ENCODE data around the gene RPS5.
"Not testable (repeated sequence)": the region's sequence is repeated elsewhere in the genome, so short reads cannot be mapped to it uniquely, and the experiment has no call there.

Gene RPS5

GRCh38 chr19:58407658-58408151, 20.6 kb downstream of the RPS5 start:
- no peak for DNase-seq

GRCh38 chr19:58408152-58409009, 21.3 kb downstream of the RPS5 start, which contains the start of gene ZNF584:
TSS of gene ZNF584 (plus strand) at chr19:58408649. CDS start at chr19:58409148, 499 bp downstream.
- DNase-seq: peak; percentile 98

DNA sequence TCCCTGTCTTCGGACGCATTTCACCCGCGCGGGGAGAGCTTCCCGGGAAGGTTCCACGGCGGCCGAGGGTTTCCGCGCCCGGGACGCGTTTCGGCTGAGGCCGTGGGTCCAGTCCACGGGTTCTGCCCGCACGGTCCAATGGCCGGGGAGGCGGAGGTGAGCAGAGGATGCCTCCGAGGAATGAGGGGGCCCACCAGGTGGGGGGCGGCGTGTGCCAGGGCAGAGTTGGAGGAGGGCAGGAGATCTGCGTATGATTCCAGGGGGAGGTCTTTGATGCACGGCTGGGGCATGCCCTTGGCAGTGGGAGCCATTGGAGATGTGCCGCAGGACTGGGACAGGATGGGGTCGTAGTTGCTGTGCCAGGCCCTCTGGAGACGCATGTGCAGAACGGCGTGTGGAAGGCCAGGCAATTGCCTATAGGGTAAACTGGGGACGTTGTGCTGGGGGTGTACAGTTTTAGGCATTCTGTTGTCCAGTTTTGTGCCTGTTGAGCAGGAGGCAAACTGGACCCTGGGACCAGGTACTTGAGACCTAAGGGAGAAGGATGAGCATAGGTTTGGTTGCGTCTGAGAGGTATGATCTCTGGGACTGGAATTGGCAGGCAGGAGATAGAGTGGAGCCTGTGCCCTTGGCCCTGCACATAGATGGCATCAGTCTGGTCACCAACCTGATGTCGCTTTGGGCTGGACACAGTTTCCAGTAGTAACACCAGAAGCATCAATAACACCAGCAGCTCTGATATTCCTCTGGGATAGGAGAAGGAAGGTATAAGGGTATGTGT, 22.1 kb downstream of the RPS5 start:
- DNase-seq: no peak

DNA sequence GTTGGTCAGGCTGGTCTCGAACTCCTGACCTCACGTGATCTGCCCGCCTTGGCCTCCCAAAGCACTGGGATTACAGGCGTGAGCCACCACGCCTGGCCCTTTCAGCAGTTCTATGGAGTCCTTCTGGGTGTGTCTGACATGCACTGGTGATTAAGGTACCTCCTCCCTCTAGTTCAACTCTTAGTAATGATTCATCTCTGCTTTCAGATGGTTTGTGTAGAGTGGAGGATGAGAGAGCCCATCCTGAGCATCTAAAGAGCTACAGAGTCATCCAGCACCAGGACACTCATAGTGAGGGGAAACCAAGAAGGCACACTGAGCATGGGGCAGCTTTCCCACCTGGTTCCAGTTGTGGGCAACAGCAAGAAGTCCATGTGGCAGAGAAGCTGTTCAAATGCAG, 29.5 kb downstream of the RPS5 start:
- no peak for DNase-seq

- no peak for DNase-seq
Observed at GRCh38 chr19:58417071-58417470, 30.0 kb downstream of the RPS5 start.

DNA sequence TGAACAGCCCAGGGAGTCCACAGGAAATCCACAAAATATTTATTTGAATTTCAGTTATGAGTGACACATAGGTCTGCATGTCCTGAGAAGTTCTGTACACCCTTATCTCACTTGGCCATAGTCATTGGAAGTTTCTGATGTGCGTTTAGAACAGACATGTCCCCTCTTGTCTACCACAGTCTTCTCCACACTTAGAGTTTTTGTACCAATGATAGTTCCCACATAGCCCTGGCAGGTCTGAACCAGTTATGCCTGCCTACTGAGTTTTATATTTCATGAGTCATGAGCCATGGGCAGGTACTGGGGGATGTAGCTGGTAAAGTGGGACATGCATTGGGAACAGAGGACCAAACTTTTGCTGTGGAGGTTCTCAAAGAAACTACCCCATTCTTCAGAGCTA, 41.5 kb downstream of the RPS5 start:
- DNase-seq: no peak

- no peak for DNase-seq
Observed at GRCh38 chr19:58429745-58430144, 42.7 kb downstream of the RPS5 start.

GRCh38 chr19:58434217-58434616, 47.1 kb downstream of the RPS5 start:
- no peak for DNase-seq

DNA sequence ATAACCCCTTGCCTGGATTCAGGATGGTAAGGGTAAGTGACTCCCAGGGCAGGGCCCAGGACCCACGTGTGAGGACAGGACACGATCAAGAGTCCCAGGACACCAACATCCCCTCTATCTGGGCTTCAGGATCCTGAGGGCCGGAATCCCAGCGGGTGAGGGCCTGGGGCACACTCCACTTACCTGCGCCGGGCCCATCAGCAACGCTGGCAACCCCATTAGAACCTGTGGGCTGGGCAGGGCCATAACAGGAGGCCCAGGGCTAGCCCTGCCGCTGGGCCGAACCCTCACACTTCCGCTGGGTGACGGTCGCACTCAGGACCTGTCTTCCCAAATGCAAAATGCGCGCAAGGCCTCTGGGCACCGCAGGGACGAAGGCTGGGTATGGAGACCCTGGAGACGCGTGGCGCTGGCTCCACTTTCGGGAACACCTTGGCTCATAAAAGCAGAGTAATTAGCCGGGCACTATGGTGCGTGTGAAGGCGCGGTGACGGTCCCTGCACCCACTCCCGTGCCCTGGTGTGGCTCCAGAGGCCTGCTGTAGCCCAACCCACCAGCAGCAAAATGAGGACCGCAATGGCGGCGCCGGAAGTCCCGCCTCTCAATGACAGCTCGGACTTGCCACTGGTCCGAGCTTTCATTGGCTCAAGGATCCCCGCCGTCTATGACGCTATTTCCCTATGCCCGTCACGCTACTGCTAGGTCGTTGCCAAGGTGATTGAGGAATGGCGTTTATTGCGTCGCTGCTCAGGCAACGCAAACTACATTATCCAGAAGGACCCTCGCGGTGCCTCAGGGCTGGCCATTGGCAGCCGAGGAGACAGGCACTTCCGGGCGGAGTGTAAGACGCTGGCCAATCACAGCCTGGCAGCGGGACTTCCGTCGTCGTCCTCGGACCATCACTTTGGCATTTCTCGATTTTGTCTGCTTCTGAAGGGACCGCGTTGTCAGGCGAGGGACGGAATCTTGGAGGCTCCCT, 52.8 kb downstream of the RPS5 start, which contains the start of gene ZNF132:
Gene ZNF132, minus strand, starts transcription at position 578 of the 979 bp plus-strand sequence. Its CDS starts 332 bp downstream, at position 246.
- DNase-seq: peak; percentile 99

DNA sequence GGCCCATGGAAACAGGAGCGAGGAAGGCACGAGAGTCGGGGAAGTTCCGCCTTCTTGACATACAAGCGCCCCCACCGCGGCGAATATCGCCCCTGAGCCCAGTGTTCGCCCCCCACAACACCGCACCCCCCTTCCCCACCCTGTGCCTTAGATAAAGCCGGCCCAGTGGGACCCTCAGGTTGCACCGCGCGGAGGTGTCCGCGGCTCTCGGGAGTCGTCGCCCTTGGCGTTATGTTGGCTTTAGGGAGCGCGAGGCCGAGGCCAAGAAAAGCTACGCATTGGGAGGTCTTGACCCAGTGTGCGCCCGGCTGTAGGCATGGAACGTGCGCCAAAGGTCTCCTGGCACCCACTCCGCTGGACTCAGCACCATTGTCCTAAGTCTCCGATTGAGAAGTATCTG, 53.5 kb downstream of the RPS5 start:
- DNase-seq: no peak

- DNase-seq: not testable (repeated sequence)
Observed at GRCh38 chr19:58442986-58443385, 55.9 kb downstream of the RPS5 start.
